Caco-2 (cell line): ENCODE results near the gene XKR3. TPM values are rescaled to one million over a fixed set of nuclear protein-coding genes. Genes with fewer than 3 reads are reported as not detected.

Source experiments
- total RNA-seq: library from RNA; stranded (reverse); gene quantifications from 2 replicates; pipeline ENCODE4 v1.2.3, GENCODE V29; 2022

The XKR3 gene
- total RNA-seq, 1 experiment from 2014 or later = not detected

Other genes starting within 250 kb of the XKR3 start
- not detected in 2 replicates for gene CCT8L2, start 232.6 kb downstream of the XKR3 start, total RNA-seq
- gene GAB4, start 182.8 kb upstream of the XKR3 start, total RNA-seq = not detected in 2 replicates